GM12878 (cell line): ENCODE results near the gene CACNA1I. TPM values are rescaled to one million over a fixed set of nuclear protein-coding genes. Genes with fewer than 3 reads are reported as not detected.

Experiments
- ATAC-seq: fragments of 200-7000 bp; cut with Tn5 transposase; 3 replicates; pipeline ENCODE4 v1.9.1; 2020; ENCODE audit warnings: mild to moderate bottlenecking, moderate library complexity
- BruUV-seq: library from RNA; stranded (reverse); fragments of 400-500 nt; replicated peaks from 2 replicates; lab custom pipeline; 2021; lab: Mats Ljungman, UMichigan
- CTCF ChIA-PET: fragments of 300-600 bp; sonication (Branson Sonifier 250); formaldehyde crosslinking; extraction: SDS; loops from one replicate; lab custom pipeline; 2021; ENCODE audit warnings: inconsistent platforms; lab: Yijun Ruan, JAX
- POLR2A ChIA-PET: fragments of 350-600 bp; formaldehyde crosslinking; extraction: SDS; loops from one replicate; lab custom pipeline; 2021; ENCODE audit warnings: inconsistent platforms; lab: Charles Lee
- RAD21 ChIA-PET: fragments of 300-600 bp; sonication (Branson Sonifier 250); formaldehyde crosslinking; loops from one replicate; lab custom pipeline; 2023; ENCODE audit warnings: antibody characterized with exemption; ENCODE audit not compliant: unreplicated experiment; lab: Charles Lee
- SMC1A ChIA-PET: fragments of 300-600 bp; sonication (Branson Sonifier 250); formaldehyde crosslinking; loops from one replicate; lab custom pipeline; 2023; ENCODE audit not compliant: unreplicated experiment, uncharacterized antibody; lab: Charles Lee
- DNase-seq: peaks from one replicate; pipeline ENCODE4 v3.0.0-alpha.2; 2011; ENCODE audit warnings: low read depth, low spot score
- FAIRE-seq: peaks from 3 replicates; lab custom pipeline; 2011; peaks lifted over from hg19 to GRCh38; lab: Jason Lieb, UNC
- H2AFZ ChIP-seq: 2 replicates; pipeline ENCODE4 v1.6.0; 2011; ENCODE audit warnings: low read depth, low read length, control low read depth; ENCODE audit not compliant: control insufficient read depth
- H3K27ac ChIP-seq: 2 replicates; pipeline ENCODE4 v1.5.1; 2011; ENCODE audit warnings: control low read depth; ENCODE audit not compliant: control insufficient read depth, insufficient read depth
- H3K27me3 ChIP-seq, 2 experiments: replicated peaks in 1 of 2; 2 replicates each; pipeline versions ENCODE4 v1.6.0 to v1.6.1; 2011; ENCODE audit warnings: low read length in 1 of 2; ENCODE audit not compliant: control insufficient read depth in 2 of 2, insufficient read depth in 2 of 2
- H3K36me3 ChIP-seq, 2 experiments: 2 replicates each; pipeline ENCODE4 v1.5.1; 2011; ENCODE audit warnings: low read length in 1 of 2; ENCODE audit not compliant: control insufficient read depth in 2 of 2, insufficient read depth in 2 of 2
- H3K4me1 ChIP-seq: 2 replicates; pipeline ENCODE4 v1.6.1; 2011; ENCODE audit warnings: mild to moderate bottlenecking, low read length, moderate library complexity, mixed read lengths; ENCODE audit not compliant: control insufficient read depth, insufficient read depth
- H3K4me2 ChIP-seq: 2 replicates; pipeline ENCODE4 v1.6.0; 2011; ENCODE audit warnings: control low read depth; ENCODE audit not compliant: control insufficient read depth, insufficient read depth
- H3K4me3 ChIP-seq: fragments of 200-600 bp; sonication (generic); 2 replicates; pipeline ENCODE4 v1.5.1; 2016
- H3K79me2 ChIP-seq: 2 replicates; pipeline ENCODE4 v1.6.0; 2011; ENCODE audit warnings: low read length; ENCODE audit not compliant: control insufficient read depth, insufficient read depth
- H3K9ac ChIP-seq: 2 replicates; pipeline ENCODE4 v1.8.0; 2011; ENCODE audit warnings: low read length, control low read depth, mixed read lengths; ENCODE audit not compliant: control insufficient read depth, insufficient read depth
- H3K9me3 ChIP-seq: replicated peaks from 3 replicates; pipeline ENCODE4 v1.5.1; 2011; ENCODE audit warnings: mild to moderate bottlenecking, low read length; ENCODE audit not compliant: control insufficient read depth, insufficient read depth
- H4K20me1 ChIP-seq: 2 replicates; pipeline ENCODE4 v1.6.0; 2011; ENCODE audit not compliant: control insufficient read depth, insufficient read depth
- CUX1 ChIP-seq: IDR thresholded peaks from 2 replicates; pipeline ENCODE4 v1.6.1; 2012; ENCODE audit warnings: improper control_type of control experiment, low read depth, low read length; ENCODE audit not compliant: insufficient replicate concordance
- GATAD2B ChIP-seq: fragments of 450-650 bp; conservative IDR thresholded peaks from 2 replicates; pipeline ENCODE4 v1.6.1; 2017; ENCODE audit warnings: low read depth, mild to moderate bottlenecking, moderate library complexity
- KLF5 ChIP-seq: fragments of 450-650 bp; IDR thresholded peaks from 2 replicates; pipeline ENCODE4 v1.6.1; 2014; ENCODE audit warnings: mild to moderate bottlenecking; ENCODE audit not compliant: partially characterized antibody
- PAX5 ChIP-seq: IDR thresholded peaks from 2 replicates; pipeline ENCODE4 v1.6.1; 2011; ENCODE audit warnings: low read depth, low read length, borderline replicate concordance
- SMAD5 ChIP-seq: IDR thresholded peaks from 2 replicates; pipeline ENCODE4 v1.6.1; 2016; ENCODE audit warnings: antibody characterized with exemption, low read depth
- WGBS: methylation state at CpG from one replicate; pipeline ENCODE4 v1.1.6; 2016; ENCODE audit warnings: low lambda C conversion rate; ENCODE audit not compliant: insufficient replicate concordance, insufficient coverage; ENCODE audit errors: missing lambda C conversion rate; 5-methylcytosine and 5-hydroxymethylcytosine counted together
- in situ Hi-C: fragments of 300-500 bp; cut with MboI; formaldehyde crosslinking; loops from 9 replicates; pipeline ENCODE4 v1.14.3; 2018; ENCODE audit warnings: mixed read lengths
- intact Hi-C: fragments of 100-400 bp; cut with micrococcal nuclease; formaldehyde crosslinking; loops from one replicate; pipeline ENCODE4 v1.14.2; 2022; ENCODE audit not compliant: unreplicated experiment
- polyA plus RNA-seq, 11 experiments: library from polyadenylated mRNA; depleted of rRNA in 4 of 11; unstranded in 6 of 11; stranded (reverse) in 5 of 11; fragments of >200 nt; fragmentation: Nextera tagmentation in 4 of 11; fragmentation: Illumina TruSeq in 1 of 11; extraction: Ambion mirVana in 4 of 11; extraction: Trizol in 1 of 11; gene quantifications; 1 replicate in 1 of 11; 2 replicates in 10 of 11; pipeline versions ENCODE4 v1.2.1 to v1.2.3, GENCODE V29; 2011 to 2016; ENCODE audit warnings: inconsistent platforms in 2 of 11, missing spikeins in 2 of 11, low read depth in 1 of 11
- total RNA-seq, 4 experiments: library from RNA; depleted of rRNA in 3 of 4; stranded (reverse); fragments of >200 nt in 3 of 4; fragmentation: Illumina TruSeq in 1 of 4; extraction: Trizol in 1 of 4; gene quantifications; 2 replicates each; pipeline versions ENCODE4 v1.2.1 to v1.2.3, GENCODE V29; 2013 to 2021

CACNA1I gene
- total and polyA plus RNA-seq, 10 of the 15 experiments (the other 5 are each of a cell fraction or from before 2014, with no cell fraction given): 0.01 to 0.03 TPM; not detected in 8

- H3K9ac ChIP-seq: no peak overlapping the region
- ChIA-PET RAD21 (no interaction called here), POLR2A (interaction anchor here (0.6 kb wide), 1 partner anchor 15 kb away, joined by 7 read pairs; no protein-coding TSS in a partner anchor), SMC1A (no interaction called here), CTCF (no interaction called here)
- no peak for TF ChIP-seq GATAD2B
- TF ChIP-seq SMAD5: no peak
- no peak for TF ChIP-seq KLF5
- TF ChIP-seq PAX5: no peak
- no peak for TF ChIP-seq CUX1
- no peak overlapping the region for H3K4me2 ChIP-seq
- no peaks in the 10 kb centered on the region for H3K36me3 ChIP-seq
- DNase-seq (no peak), FAIRE-seq (no peak), ATAC-seq (no peak)
- WGBS: 41% methylated on average over 8 of the region's 8 CpGs
- H3K27me3 ChIP-seq: peaks cover 8 to 16% of the 10 kb centered on the region in 2 experiments
- no peaks in the 10 kb centered on the region for H4K20me1 ChIP-seq
- in situ Hi-C loops (no loop called here), intact Hi-C loops (no loop called here)
- H3K9me3 ChIP-seq: no peaks in the 10 kb centered on the region; the same call in 2 of the 3 replicates
- H3K4me3 ChIP-seq: no peak overlapping the region
- H3K27ac ChIP-seq: no peak overlapping the region
- no peak overlapping the region for H2AFZ ChIP-seq
- BruUV-seq: no TSS peak
- H3K4me1 ChIP-seq: no peaks in the 10 kb centered on the region
- no peaks in the 10 kb centered on the region for H3K79me2 ChIP-seq
Measured at GRCh38 chr22:39665229-39665628, 94.7 kb downstream of the CACNA1I start.
